Neural cell (in vitro differentiated cells): ENCODE measurements around the gene ELK3.

Experiments
- EP300 ChIP-seq: fragments of 450-650 bp; conservative IDR thresholded peaks from 2 replicates; pipeline ENCODE4 v1.6.1; 2014; ENCODE audit warnings: antibody characterized with exemption, mild to moderate bottlenecking, moderate library complexity; ENCODE audit not compliant: poor library complexity, severe bottlenecking
- EZH2 ChIP-seq: fragments of 200-600, 300-800 bp; shearing (Covaris generic), sonication (generic); IDR thresholded peaks from 2 replicates; pipeline ENCODE4 v1.6.1; 2014; ENCODE audit warnings: antibody characterized with exemption, low read length, borderline replicate concordance, mild to moderate bottlenecking; ENCODE audit not compliant: insufficient read depth, poor library complexity, severe bottlenecking
- POLR2AphosphoS5 ChIP-seq: IDR thresholded peaks from 2 replicates; pipeline ENCODE4 v1.6.1; 2012
- RAD21 ChIP-seq: fragments of 450-650 bp; conservative IDR thresholded peaks from 2 replicates; pipeline ENCODE4 v1.6.1; 2014; ENCODE audit warnings: antibody characterized with exemption, mild to moderate bottlenecking, moderate library complexity
- REST ChIP-seq: IDR thresholded peaks from 2 replicates; pipeline ENCODE4 v1.6.1; 2012; ENCODE audit warnings: borderline replicate concordance
- SMC3 ChIP-seq: fragments of 450-650 bp; conservative IDR thresholded peaks from 2 replicates; pipeline ENCODE4 v1.6.1; 2014; ENCODE audit warnings: antibody characterized with exemption, mild to moderate bottlenecking, moderate library complexity; ENCODE audit not compliant: poor library complexity
- TAF1 ChIP-seq: IDR thresholded peaks from 2 replicates; pipeline ENCODE4 v1.6.1; 2012; ENCODE audit warnings: low read depth
- TF ChIP-seq, protein P1 (sequence below): fragments of 450-650 bp; IDR thresholded peaks from 2 replicates; pipeline ENCODE4 v1.5.1; 2014; ENCODE audit warnings: antibody characterized with exemption, mild to moderate bottlenecking, moderate library complexity; ENCODE audit not compliant: poor library complexity, severe bottlenecking

DNA sequence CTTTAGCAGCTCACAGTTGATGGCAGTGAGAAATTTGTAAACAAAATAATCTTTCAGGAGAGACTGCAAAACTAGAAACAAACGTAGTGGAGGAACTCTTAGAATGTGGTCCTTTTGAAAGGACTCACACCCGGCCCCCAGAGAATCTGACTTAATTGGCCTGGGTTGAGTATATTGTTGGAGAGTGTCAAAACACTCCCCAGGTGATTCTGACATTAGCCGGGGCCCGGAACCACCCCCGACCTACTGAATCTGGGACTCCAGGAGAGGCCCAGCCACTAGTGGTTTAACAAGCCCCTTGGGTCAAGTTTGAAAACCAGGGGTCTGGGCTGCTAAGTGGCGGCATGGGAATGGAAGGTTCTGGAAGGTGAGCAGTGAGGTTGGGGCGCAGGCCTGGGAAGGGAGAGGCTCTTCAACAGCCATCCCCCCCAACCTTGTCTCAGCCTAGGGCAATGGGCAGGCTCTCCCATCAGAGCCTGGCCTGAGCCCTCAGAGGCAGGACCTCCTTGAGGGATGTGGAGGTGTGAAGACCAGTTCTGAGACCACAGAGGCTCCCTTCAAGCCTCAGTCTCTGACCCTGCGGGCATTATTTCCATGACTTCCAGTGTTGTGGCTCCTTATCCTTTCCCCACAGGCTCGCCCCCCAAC lies 1.1 kb upstream of the ELK3 start:
- TF ChIP-seq EZH2 (no peak), SMC3 (no peak), POLR2AphosphoS5 (no peak), EP300 (no peak), TAF1 (no peak), RAD21 (no peak), REST (no peak)
- TF ChIP-seq, protein P1, sequence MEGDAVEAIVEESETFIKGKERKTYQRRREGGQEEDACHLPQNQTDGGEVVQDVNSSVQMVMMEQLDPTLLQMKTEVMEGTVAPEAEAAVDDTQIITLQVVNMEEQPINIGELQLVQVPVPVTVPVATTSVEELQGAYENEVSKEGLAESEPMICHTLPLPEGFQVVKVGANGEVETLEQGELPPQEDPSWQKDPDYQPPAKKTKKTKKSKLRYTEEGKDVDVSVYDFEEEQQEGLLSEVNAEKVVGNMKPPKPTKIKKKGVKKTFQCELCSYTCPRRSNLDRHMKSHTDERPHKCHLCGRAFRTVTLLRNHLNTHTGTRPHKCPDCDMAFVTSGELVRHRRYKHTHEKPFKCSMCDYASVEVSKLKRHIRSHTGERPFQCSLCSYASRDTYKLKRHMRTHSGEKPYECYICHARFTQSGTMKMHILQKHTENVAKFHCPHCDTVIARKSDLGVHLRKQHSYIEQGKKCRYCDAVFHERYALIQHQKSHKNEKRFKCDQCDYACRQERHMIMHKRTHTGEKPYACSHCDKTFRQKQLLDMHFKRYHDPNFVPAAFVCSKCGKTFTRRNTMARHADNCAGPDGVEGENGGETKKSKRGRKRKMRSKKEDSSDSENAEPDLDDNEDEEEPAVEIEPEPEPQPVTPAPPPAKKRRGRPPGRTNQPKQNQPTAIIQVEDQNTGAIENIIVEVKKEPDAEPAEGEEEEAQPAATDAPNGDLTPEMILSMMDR: no peak
